GM18502 (cell line): ENCODE results near the gene ARID2.
A peak's percentile ranks its signal among the peaks of the same experiment; 100 is the strongest.

Source experiments
- ATAC-seq: cut with Tn5 transposase; IDR thresholded peaks from one replicate; pipeline ENCODE4 v1.9.1; 2021; ENCODE audit warnings: mild to moderate bottlenecking; ENCODE audit not compliant: unreplicated experiment, poor library complexity

ARID2 gene

DNA sequence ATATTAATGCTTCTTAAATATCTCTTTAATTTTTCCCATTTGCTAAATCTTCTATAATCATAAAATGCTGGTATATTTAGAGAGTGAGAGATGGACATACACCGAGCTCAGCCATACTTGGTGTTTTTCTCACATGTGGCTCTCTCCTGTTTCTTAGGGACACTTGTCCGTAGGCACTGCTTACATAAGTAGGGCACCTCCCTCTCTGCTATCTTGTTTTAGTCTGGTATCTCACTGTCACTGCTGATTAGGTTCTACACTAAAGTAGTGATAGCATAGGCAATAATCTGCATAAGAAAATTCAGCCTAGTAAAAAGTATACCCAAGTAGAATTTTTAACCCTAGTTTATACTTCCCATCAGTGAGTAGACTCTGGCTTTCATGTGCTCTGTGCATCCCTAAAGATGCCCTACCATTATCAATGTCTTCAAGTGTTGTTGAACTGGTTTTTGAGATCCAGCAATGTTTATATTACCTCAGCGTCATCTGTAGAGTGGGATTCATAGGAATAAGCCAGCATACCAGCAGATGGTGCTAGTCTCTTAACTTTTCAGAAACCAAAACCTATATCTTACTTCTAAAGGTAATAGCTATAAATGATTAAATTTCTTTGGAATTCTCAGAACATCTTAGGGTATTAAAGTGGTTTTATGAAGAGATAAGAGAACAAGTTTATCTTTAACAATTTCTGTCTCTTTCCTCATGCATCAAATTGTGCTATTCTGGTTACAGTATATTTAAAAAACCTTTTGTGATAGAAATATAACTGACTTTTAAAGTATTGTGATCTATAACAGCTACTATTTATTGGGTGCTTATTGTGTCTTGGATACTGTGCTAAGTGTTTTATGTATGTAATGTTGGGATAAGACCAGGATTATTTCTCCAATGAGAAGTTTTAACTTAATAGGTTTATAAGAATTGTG, 32.9 kb downstream of the ARID2 start:
- no peak for ATAC-seq

DNA sequence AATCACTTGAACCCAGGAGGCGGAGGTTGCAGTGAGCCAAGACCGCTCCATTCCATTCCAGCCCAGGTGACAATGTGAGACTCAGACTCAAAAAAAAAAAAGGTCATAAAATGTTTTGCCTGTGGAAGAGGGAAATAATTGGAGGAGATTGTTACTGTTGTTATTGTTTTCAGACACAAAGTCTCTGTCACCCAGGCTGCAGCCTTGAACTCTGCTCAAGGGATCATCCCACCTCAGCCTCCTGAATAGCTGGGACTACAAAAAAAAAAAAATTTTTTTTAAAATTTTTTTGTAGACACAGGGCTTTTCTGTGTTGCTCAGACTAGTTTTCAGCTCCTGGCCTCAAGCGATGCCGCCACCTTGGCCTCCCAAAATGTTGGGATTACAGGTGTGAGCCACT, 33.9 kb downstream of the ARID2 start:
- ATAC-seq: no peak

DNA sequence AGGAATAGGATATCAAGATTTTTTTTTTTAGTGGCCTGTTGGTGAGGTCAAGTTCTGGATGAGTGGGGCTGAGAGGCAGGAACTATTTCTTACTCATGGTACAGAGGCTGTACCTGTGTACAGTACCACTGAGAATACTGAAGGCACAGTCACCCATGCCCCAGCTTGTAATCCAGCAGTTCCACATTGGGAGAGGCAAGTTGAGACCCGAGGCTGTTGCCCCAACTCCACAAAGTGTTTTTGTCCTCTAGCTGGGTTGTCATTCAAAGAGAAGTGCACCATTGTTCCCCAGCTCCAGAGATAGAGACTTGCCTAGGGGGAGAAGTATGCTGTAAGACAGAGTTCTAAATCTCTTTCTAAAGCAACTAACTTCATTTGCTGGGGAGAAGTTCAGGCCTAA, 38.7 kb downstream of the ARID2 start:
- no peak for ATAC-seq

DNA sequence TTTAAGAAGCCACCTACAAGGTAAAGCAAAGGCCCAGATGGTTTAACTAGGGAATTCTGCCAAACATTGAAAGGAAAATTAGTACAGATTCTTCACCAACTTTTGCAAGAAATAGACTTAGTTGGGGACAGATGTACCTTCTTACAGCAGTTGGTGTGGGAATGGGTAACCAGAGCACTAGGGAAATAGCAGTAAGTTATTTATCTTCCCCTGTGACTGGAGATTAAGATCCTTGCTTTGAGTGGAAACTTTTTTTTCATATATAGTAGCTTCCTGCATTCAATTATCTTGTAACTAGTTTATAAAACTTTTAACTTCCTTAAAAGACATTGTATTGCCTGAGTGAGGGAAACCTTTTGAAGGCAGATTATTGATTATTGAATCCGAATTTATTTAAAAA, 44.2 kb downstream of the ARID2 start:
- ATAC-seq: no peak

DNA sequence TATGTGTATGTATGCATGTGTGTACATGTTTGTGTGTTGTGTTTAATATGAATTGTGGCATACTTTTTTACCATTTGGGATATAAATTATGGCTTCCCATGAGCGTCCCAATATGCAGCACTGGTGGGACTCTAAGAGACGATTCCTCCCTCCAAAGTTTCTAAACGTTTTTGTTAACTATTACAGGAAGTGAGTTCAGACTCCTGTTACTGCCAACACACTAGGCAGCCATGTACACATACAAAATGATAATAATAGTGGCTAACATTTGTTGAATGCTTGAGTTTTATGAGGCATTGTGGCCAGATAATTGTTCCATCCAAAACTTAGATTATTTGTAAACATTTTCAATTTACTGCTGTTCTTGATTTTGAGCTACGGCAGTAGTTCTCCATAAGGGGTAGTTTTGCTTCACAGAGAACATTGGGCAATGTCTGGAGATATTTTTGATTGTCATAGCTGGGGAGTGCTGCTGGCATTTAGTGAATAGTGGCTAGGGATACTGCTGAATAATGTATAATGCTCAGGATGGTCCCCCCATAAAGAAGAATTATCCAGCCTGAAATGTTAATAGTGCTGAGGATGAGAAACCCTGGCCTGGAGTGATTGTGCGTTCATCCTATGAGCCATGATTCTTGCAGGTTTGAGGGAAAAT, 45.1 kb downstream of the ARID2 start:
- no peak for ATAC-seq

DNA sequence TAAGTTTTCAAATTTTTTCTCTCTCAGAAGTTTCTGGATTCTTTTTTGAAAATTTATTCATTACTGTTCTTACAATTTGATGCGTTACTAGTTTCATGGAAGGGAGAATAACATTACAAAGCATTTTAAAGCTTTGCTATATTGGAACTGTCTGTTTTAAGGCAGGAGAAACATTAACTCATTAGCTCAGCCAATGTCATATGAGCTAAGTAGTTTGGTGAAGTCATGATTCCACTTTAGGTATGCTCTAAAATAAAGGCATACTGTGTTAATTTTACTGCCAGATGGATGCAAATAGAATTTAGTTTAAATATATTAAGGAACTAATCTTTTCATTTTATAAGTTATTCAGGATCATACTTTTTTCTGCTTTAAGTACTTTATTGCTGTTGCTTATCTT, 46.0 kb downstream of the ARID2 start:
- no peak for ATAC-seq

DNA sequence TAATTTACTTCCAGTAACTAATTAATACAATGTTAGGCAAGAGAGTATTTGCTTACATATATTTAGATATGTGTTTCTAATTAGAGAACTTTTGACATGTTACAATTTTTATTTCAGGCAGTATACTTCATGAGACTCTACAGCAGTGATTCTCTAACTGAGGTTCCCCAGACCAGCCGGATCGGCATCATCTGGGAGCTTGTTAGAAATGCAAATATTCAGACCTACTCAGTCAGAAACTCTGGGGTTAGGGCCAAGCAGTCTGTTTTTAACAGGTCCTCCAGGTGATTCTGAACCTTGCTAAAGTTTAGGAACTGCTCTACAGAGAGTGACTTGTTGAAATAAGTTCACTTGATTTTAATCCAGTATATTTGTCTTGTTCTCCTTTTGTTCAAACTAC, 46.5 kb downstream of the ARID2 start:
- ATAC-seq: no peak

DNA sequence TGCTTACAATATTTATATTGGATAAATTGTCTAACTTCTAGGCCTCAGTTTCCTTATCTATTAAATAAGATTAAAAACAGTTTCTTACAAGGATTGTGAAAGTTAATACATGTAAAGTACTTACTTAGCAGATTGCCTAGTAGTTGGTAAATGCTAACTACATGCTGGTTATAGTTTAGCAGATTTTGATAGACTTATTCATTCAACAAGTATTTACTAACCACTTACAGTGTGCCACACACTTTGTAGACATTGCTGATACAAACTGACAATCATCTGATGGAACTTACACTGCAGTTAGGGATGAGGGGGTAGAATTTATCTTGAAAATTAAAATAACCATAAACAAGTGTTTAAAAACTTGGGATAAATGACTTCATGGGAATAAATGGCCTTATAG, 50.4 kb downstream of the ARID2 start:
- no peak for ATAC-seq

DNA sequence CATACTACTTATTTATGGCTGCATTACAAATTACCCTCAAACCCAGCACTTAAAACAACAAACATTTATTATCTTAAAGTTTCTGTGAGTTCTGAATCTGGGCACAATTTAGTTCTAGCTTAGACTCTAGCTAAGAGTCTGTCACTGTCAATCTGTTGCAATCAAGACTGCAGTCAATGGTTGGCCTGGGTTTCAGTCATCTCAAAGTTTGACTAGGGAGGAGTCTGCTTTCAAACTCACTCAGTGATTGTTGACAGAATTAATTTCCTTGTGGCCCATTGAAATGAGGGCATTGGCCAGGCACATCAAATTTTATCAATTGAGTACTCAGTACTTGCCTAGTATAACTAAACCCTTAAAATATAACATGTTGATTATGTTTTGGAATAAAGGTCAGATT, 51.6 kb downstream of the ARID2 start:
- no peak for ATAC-seq

DNA sequence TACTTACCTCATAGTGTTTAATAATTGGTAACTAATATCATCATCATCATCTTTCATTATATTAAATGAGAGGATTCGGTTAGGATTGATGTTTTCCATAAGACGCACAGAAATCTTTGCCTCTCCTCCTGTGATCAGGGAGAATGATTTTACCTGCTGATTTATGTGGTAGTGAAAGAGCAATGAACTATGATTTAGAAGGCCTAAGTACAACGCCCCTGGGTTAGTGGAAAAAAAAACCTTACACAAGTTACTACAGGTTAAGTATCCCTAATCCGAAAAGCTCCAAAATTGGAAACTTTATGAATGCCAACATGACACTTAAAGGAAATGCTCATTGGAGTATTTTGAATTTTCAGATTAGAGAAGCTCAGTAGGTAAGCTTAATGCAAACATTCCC, 55.8 kb downstream of the ARID2 start:
- ATAC-seq: no peak

DNA sequence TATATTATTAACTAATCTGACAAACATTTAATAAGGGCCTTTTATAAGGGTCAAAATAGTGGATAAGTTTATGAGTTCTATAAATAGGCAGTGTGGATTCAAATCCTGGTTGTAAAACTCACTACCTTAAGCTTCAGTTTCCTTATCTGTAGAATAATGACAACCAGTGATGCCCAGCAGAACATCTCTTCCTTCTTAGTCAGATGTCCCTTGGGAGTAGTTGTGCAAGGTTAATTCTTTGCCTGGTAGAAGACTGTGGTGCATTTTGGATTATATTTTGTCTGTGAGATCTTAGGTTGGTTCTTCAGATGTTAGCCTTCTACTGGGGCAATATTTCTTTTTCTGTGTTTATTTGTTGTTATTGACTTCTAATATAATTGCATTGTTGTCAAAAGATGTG, 59.5 kb downstream of the ARID2 start:
- peak; percentile 53 for ATAC-seq

DNA sequence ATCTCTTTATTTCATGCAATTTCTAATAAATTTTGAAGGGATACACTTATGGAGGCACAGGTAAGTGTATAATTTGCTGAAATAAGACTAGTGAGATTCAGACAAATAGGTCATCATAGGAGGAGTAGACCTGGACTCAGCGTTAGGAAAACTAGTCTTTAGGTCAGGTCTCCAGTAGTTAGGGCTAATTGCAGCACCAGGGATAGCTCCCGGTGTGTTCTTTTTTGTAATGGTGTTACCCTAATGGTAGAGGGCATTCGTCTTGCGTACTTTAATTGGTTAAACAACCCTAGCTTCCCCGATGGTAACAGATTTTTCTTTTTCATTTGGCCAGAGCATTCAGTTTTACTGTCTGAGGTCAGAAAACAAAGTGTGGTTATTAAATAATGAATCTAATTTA, 64.9 kb downstream of the ARID2 start:
- no peak for ATAC-seq

DNA sequence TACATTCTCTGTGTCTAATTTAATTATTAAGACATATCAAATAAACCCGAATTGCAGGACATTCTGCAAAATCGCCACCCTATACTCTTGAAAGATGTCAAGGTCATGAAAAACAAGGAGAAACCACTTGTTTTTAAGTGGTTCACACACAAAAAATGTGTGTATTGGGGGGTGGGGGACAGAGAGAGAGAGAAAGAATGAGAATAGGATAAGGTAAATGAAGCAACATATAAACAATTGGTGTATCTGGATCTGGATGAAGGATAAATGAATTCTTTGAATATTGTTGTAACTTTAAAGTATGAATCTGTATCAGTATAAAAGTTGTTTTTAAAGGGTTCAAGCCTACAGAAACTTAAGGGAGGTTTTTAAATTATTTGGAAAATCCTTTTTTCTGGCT, 72.1 kb downstream of the ARID2 start:
- ATAC-seq: no peak

DNA sequence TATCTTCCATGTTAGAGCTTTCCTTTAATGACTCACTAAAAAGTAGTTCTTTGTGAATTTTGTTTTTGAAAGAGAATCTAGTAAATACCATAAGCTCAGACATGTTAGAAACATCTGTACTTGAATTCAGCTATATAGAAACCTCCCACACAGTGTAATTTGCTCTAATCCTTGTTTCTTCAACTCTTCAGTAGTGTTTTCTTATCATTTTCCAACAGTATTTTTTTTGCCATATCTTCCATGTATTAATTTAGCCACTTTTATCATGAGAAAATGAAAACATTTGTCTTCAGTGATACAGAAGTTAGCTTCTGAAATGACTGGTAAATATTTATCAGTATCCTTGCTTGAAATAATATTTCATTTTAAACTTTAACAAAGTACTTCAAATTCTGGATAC, 73.6 kb downstream of the ARID2 start:
- ATAC-seq: no peak

DNA sequence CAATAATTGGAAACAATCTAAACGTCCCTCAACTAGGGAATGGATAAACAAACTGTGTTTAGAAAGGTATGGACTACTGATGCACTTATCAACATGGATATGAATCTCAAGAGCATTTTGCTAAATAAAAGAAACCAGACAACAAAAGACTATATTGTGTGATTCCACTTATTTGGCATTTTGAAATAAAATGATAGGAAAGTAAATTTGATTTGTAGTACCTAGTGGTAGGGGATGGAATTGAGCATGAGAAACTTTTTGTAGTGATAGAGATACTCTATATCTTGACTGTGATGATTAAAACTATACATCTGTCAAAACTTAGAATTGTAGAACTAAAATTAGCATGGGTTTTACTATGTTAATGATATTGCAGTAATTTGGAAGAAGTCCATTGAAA, 87.1 kb downstream of the ARID2 start:
- ATAC-seq: no peak

DNA sequence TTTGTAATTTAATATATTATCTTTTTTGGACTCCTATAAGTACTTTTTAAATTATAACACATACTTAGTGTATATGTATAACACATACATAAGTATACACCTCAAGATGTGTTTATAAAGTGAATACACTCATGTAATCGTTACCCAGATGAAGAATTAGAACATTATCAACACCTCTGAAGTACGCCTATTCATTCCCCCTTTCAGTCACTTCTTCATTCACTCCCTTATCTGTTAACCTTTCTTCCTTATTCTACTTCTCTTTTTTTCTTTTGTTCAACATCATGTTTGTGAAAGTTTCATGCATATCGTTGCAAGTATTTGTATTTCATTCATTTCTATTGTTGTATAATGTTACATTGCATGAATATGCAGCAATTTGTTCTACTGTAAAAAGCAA, 98.5 kb downstream of the ARID2 start:
- peak; percentile 47 for ATAC-seq

DNA sequence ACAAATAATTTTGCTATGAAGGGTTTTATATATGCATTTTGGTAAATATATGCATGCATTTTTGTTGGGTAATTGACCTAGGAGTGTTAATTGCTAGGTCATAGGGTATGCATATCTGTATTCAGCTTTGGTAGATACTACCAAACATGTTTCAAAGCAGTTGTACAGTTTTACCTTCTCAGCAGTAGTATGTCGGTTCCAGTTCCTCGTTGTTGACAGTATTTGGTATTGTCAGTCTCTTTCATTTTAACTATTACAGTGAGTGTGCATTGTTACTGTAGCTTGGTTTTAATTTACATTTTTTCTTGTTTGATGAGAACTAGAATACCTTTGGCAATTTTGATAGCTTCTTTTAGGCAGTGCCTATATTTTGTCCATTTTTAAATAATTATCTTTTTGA, 98.9 kb downstream of the ARID2 start:
- ATAC-seq: peak; percentile 86

DNA sequence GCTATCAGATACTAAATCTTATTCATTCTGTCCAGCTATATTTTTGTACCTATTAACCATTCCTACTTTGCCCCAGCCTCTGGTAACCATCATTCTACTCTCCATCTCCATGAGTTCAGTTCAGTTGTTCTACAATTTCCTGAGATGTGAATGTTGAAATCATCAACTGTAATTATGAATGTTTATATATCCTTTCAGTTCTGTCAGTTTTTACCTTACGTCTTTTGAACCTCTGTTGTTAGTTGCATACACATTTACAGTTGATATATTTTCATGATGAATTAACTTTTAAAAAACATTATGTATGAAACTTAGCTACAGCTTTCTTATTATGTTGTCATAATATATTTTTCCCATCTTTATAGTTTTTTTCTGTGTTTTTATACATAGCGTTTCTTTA, 102.1 kb downstream of the ARID2 start:
- ATAC-seq: no peak

DNA sequence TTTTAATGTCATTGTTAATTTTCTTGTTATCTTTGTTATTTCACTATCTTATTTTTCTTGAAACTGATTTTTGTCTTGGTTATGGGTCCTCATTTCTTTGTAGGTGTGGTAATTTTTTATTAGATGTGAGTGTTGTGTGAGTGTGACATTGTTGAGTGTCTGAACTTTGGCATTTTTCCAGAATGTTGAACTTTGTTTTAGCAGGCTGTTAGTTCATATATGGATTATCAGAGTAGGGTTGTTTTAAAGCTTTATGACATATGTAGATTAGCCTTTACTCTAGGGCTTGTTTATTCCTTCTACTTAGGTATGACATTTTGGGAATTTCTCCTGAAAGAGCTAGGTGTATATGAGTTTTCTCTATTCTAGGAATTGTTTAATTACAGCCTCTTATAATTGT, 103.9 kb downstream of the ARID2 start:
- no peak for ATAC-seq

DNA sequence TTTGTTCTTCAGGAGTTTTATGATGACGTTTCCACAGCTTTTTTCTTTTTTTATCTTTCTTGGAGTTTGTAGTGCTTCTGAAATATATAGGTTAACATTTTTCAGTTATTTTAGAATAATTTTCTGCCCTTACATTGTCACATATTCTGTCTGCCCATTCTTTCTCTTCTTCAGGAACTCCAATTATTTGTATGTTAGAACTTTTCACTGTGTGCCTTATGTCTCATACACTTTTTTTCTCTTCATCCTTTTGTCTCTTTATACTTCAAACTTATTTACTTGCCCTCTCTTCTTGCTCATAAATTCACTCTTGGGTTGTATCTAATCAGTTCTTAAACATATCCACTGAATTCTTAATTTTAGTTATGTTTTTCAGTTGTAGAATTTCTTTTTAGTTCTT, 105.3 kb downstream of the ARID2 start:
- ATAC-seq: no peak

DNA sequence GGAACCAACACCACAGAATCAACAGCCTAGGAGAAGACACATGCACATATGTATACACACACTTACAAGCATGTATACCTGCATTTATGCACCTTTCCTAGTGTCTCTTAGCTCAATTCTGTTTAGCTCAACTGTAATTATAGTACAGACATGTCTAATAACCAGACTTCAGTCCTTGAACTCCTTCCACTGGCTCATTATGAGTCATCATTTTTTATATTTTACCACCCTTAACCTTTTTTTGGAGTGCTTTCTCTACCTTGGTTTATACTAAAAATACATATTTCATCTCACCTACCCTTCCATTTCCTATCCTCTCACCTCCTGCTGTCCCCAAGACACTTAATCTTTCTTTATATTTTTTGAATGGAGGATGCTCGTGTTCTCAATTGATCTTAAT, 110.4 kb downstream of the ARID2 start:
- no peak for ATAC-seq

DNA sequence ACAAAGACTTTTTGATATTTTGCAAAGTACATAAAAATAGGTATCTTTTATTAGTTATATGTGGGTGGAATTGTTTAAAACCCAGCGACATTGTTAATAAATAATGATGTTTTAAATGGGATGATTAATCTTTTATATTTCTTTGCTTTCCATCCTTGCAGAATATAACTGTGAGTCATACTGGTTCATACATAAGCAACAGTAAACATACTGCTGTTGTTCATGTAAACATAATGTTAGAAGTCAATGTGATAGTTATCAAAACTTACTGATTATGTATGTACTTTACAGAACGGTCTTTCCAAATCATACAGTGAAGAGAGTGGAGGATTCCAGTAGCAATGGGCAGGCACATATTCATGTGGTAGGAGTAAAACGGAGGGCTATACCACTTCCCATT, 119.8 kb downstream of the ARID2 start:
- ATAC-seq: no peak
